GM19238 (cell line): ENCODE measurements around the gene SGK1.

ENCODE experiments used
- DNase-seq: peaks from one replicate; pipeline ENCODE4 v3.0.0; 2011; ENCODE audit warnings: low spot score; ENCODE audit not compliant: insufficient read length

SGK1 gene

DNA sequence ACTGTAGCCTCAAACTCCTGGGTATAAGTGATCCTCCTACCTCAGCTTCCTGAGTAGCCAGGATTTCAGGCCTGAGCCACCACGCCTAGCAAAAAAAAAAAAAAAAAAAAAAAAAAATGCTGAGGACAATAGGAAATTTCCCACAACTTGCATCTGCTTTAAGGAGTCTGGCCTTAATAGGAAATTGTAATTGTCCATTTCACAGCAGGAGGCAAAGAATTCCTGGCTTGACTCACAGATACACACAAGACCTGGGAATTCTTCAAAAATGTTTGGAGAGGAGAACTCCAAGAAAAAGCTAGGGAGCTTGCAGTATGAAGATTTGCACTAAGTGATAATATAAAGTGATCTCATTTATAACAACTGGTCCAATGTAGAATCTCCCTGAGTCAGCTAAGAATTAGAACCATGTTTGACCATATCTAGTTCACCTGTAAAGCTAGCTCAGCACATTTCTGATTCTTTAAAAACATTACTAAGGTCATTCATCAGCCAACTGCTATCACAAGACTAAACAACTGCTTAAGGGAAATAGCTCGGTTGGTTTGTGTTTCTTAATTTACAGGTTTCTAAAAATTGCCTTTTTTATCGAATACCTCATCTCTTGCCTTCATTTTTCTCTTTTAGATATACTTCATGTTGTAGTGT is 185.3 kb downstream of the SGK1 start:
- no peak for DNase-seq

DNA sequence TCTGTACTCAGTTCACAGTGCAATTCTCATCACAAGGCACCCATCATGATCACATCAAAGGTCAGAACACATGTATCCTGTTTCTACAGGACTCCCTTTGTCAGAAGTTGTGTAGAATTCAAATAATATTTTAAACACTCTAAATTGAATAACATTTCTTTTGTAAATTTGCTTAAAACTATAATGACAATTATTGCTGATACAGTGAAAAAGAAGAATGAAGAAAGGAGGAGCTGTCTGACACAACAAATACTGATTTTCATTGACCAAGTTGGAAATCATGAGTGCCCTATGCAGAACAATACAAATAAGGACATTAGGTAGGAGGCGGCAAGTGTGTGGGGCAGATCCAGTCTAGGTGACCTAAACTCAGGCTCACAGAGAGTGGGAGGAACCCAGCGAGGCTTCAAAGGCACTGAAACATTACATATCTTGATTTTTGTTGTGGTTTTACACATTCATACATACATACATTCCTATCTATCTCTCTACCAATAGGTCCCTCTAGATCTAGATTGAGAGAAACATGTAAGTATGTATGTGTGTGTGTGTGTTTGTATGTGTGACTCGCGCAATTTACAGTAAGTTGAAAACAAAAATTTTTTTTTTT is 186.3 kb downstream of the SGK1 start:
- DNase-seq = no peak

DNA sequence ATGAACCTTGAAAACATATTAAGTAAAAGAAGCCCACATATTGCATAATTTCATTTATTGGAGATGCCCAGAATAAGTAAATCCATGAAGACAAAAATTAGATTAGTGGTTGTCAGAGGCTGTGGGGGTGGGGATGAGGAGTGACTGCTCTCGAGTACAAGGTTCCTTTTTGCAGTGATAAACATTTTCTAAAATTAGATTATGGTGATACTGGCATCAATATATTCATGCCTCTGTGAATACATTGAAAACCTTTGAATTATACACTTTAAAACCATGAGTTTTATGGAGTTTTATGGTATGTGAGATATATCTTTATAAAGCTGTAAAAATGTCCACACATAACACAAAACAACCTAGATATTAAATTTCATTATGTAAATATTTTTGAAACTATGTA is 189.8 kb downstream of the SGK1 start:
- DNase-seq = no peak

DNA sequence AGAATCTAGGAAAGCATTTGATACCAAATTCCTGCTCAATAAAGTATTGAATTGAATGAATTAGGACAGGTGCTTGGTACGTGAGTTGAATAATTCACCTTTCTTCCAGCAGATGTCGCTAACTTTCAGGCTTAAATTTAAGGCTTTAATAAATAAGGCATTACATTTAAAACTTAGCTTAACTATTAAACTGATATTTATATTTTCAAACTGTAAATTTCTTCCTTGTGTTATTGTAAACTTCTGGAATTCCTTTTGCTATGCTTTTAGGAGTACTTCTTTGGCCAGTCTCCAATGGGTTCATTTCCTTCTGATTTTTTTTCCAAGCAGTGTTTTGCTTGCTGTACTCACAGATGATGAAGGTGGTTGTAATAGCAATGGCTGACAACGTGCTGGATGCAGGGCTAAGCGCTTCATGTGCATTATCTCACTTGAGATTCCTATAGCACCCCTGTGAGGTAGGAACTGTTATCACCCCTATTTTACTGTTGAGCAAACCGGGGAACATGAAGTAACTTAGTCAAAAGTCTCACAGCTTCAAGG is 194.2 kb downstream of the SGK1 start:
- no peak for DNase-seq

DNA sequence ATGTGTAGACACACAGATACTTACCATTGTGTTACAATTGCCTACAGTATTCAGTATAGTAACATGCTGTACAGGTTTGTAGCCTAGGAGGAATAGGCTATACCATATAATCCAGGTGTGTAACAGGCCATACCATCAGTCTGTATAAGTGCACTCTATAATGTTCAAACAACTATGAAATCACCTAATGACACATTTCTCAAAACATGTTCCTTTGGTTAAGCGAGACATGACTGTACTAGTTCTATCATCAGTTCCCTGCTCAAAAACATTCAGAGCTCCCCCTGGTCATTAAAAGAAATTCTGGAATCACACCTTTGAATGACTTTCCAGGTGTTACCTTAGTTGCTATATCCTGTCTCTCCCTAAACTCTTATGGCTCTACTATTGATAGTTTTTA is 195.1 kb downstream of the SGK1 start:
- no peak for DNase-seq

DNA sequence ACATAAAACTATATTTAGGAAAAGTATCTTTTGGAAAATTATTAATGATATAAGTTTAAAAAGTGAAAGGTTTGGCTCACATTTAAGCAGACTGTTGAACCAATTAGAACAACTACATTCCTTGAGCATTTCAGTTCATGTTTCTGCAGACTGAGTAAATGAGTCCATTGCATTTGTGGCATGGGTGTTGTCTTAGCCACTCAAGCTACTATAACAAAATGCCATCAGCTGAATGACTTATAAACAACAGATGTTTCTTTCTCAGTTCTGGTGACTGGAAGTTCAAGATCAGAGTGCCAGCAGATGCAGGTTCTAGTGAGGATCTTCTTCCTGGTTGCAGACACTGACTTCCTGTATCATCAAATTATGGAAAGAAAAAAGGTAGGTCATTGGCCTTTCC is 198.4 kb downstream of the SGK1 start:
- DNase-seq = no peak
